Measurements from ENCODE around the gene STX7. TPM values are rescaled to one million over a fixed set of nuclear protein-coding genes. Genes with fewer than 3 reads are reported as not detected.

The STX7 gene
- total RNA-seq, 1 donor from 2014 or later: 49.3 TPM

- TF ChIP-seq CTCF (IDR thresholded peaks at IDR 0.05): no peak
- H3K4me3 Mint-ChIP-seq (ENCODE audit: unreplicated experiment): no peak overlapping the region
- H3K4me1 Mint-ChIP-seq (ENCODE audit: unreplicated experiment): peaks cover 8% of the 10 kb centered on the region
- H3K36me3 Mint-ChIP-seq (ENCODE audit: unreplicated experiment): peaks cover 26% of the 10 kb centered on the region
- DNase-seq (ENCODE audit: extremely low spot score, unreplicated experiment): no peak
- H3K27me3 Mint-ChIP-seq (ENCODE audit: unreplicated experiment): no peaks in the 10 kb centered on the region
- H3K27ac Mint-ChIP-seq (ENCODE audit: unreplicated experiment): no peak overlapping the region
- H3K9me3 Mint-ChIP-seq (ENCODE audit: unreplicated experiment): peaks cover 13% of the 10 kb centered on the region
These were observed 21.6 kb downstream of the STX7 start for GRCh38 chr6:132491303-132491702.

GRCh38 chr6:132490478-132491204, 22.3 kb downstream of the STX7 start:
- Mint-ChIP-seq H3K36me3 (ENCODE audit: unreplicated experiment) (peaks cover 26% of the 10 kb centered on the region), H3K27me3 (ENCODE audit: unreplicated experiment) (no peaks in the 10 kb centered on the region), H3K9me3 (ENCODE audit: unreplicated experiment) (peaks cover 13% of the 10 kb centered on the region), H3K4me1 (ENCODE audit: unreplicated experiment) (peaks cover 4% of the 10 kb centered on the region), H3K4me3 (ENCODE audit: unreplicated experiment) (no peak overlapping the region), H3K27ac (ENCODE audit: unreplicated experiment) (no peak overlapping the region)
- no peak for DNase-seq (ENCODE audit: extremely low spot score, unreplicated experiment)
- TF ChIP-seq CTCF (IDR thresholded peaks at IDR 0.05): no peak

- Mint-ChIP-seq H3K27ac (ENCODE audit: unreplicated experiment) (no peak overlapping the region), H3K4me1 (ENCODE audit: unreplicated experiment) (peaks cover 2% of the 10 kb centered on the region), H3K9me3 (ENCODE audit: unreplicated experiment) (peaks cover 13% of the 10 kb centered on the region), H3K27me3 (ENCODE audit: unreplicated experiment) (no peaks in the 10 kb centered on the region), H3K36me3 (ENCODE audit: unreplicated experiment) (peaks cover 26% of the 10 kb centered on the region), H3K4me3 (ENCODE audit: unreplicated experiment) (no peak overlapping the region)
- TF ChIP-seq CTCF (IDR thresholded peaks at IDR 0.05): no peak
- DNase-seq (ENCODE audit: extremely low spot score, unreplicated experiment): no peak
These were observed 22.9 kb downstream of the STX7 start for GRCh38 chr6:132490024-132490423.

- H3K27ac Mint-ChIP-seq (ENCODE audit: unreplicated experiment): no peak overlapping the region
- no peak for DNase-seq (ENCODE audit: extremely low spot score, unreplicated experiment)
These were observed 23.5 kb downstream of the STX7 start for GRCh38 chr6:132489376-132489775.

More at GRCh38 chr6:132489376-132489775, 23.5 kb downstream of the STX7 start:
- Mint-ChIP-seq H3K4me3 (ENCODE audit: unreplicated experiment) (no peak overlapping the region), H3K9me3 (ENCODE audit: unreplicated experiment) (peaks cover 10% of the 10 kb centered on the region), H3K4me1 (ENCODE audit: unreplicated experiment) (peaks cover 2% of the 10 kb centered on the region), H3K36me3 (ENCODE audit: unreplicated experiment) (peaks cover 19% of the 10 kb centered on the region), H3K27me3 (ENCODE audit: unreplicated experiment) (no peaks in the 10 kb centered on the region)
- TF ChIP-seq CTCF (IDR thresholded peaks at IDR 0.05): no peak

Measured in osteocyte (in vitro differentiated cells).